ENCODE measurements around the gene SUPT16H.
"Not testable (repeated sequence)": the region's sequence is repeated elsewhere in the genome, so short reads cannot be mapped to it uniquely, and the experiment has no call there.

Gene SUPT16H

DNA sequence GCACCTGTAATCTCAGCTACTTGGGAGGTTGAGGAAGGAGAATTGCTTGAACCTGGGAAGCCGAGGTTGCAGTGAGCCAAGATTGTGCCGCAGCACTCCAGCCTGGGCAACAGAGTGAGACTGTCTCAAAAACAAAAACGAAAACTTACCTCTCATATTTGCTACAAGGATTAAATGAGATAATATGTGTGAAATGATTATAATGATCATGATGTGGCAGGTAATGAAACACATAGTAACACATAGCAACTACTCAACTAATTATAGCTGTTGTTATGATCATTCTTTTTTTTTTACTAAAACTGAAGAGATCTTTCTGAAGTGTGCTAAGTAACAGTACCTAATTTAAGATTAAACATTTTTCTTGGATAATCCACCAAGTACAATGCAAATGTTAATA lies 73.9 kb downstream of the SUPT16H start:
- no peaks in the 10 kb centered on the region for H3K36me3 ChIP-seq
- no peak overlapping the region for H3K4me3 ChIP-seq (ENCODE audit: low read depth in 1 of 2, low read length in 1 of 2)
- no peak overlapping the region for H3K27ac ChIP-seq
- no peaks in the 10 kb centered on the region for H3K9me3 ChIP-seq
- TF ChIP-seq CTCF (IDR thresholded peaks at IDR 0.05), result no peak
- no peaks in the 10 kb centered on the region for H3K27me3 ChIP-seq
- H3K4me1 ChIP-seq (ENCODE audit: control insufficient read depth in 1 of 2, insufficient read depth in 1 of 2, low read depth in 1 of 2, low read length in 1 of 2), result peaks cover 25 to 26% of the 10 kb centered on the region in 2 experiments

- peaks cover 22 to 26% of the 10 kb centered on the region in 2 experiments for H3K4me1 ChIP-seq (ENCODE audit: control insufficient read depth in 1 of 2, insufficient read depth in 1 of 2, low read depth in 1 of 2, low read length in 1 of 2)
- H3K27me3 ChIP-seq, result no peaks in the 10 kb centered on the region
- no peak overlapping the region for H3K27ac ChIP-seq
- H3K36me3 ChIP-seq, result no peaks in the 10 kb centered on the region
- no peak for TF ChIP-seq CTCF (IDR thresholded peaks at IDR 0.05)
- peak overlapping the region; percentile 47 to 52 for H3K4me3 ChIP-seq (ENCODE audit: low read depth in 1 of 2, low read length in 1 of 2)
- H3K9me3 ChIP-seq, result no peaks in the 10 kb centered on the region
These were observed 74.6 kb downstream of the SUPT16H start for GRCh38 chr14:21309238-21309636.

- H3K27me3 ChIP-seq, result no peaks in the 10 kb centered on the region
- no peaks in the 10 kb centered on the region for H3K36me3 ChIP-seq
- peak overlapping the region; percentile 47 to 52 for H3K4me3 ChIP-seq (ENCODE audit: low read depth in 1 of 2, low read length in 1 of 2)
- H3K9me3 ChIP-seq, result no peaks in the 10 kb centered on the region
- H3K4me1 ChIP-seq (ENCODE audit: control insufficient read depth in 1 of 2, insufficient read depth in 1 of 2, low read depth in 1 of 2, low read length in 1 of 2), result peaks cover 16 to 20% of the 10 kb centered on the region in 2 experiments
- no peak for TF ChIP-seq CTCF (IDR thresholded peaks at IDR 0.05)
- H3K27ac ChIP-seq, result peak overlapping the region; percentile 51
These were observed 75.2 kb downstream of the SUPT16H start for GRCh38 chr14:21308479-21309237.

DNA sequence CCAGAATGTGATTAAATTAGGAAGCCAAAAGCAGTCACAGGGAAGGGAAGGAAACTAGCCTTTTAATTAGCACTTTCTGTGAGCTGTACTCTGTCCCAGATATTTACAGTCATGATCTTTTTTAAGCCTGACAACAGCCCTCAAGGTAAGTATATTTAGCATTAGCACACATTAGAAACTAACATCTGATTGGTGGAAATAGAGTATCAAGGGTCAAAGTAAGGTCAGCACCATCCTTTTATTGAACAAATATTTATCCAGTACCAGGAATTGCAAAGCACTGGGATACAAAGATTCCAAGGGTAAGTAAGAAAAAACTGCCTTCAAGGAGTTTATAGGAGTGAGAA lies 75.7 kb downstream of the SUPT16H start:
- H3K4me3 ChIP-seq (ENCODE audit: low read depth in 1 of 2, low read length in 1 of 2), result peak overlapping the region in 1 of 2 experiments; percentile 52
- peak overlapping the region; percentile 51 for H3K27ac ChIP-seq
- H3K9me3 ChIP-seq, result no peaks in the 10 kb centered on the region
- H3K27me3 ChIP-seq, result peaks cover 2% of the 10 kb centered on the region
- no peaks in the 10 kb centered on the region for H3K36me3 ChIP-seq
- peaks cover 11 to 15% of the 10 kb centered on the region in 2 experiments for H3K4me1 ChIP-seq (ENCODE audit: control insufficient read depth in 1 of 2, insufficient read depth in 1 of 2, low read depth in 1 of 2, low read length in 1 of 2)
- TF ChIP-seq CTCF (IDR thresholded peaks at IDR 0.05), result no peak

DNA sequence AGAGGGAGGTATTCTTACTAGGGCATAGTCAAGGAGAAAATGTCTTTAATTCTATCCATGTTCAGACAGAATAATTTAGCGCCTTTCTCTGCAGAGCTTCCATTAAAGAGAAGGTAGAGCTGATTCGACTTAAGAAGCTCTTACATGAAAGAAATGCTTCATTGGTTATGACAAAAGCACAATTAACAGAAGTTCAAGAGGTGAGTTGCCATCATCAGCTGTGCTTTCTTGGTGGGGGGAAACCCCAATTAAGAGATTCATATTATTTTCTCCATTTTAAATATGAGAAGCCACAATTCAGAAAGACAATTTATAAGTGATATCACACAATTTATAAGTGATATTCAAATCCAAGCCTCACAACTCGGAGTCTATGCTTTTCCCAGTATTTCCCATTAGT lies 76.2 kb downstream of the SUPT16H start:
- Histone ChIP-seq H3K36me3 (no peaks in the 10 kb centered on the region), H3K9me3 (no peaks in the 10 kb centered on the region), H3K4me1 (ENCODE audit: control insufficient read depth in 1 of 2, insufficient read depth in 1 of 2, low read depth in 1 of 2, low read length in 1 of 2) (peaks cover 11 to 13% of the 10 kb centered on the region in 2 experiments), H3K4me3 (ENCODE audit: low read depth in 1 of 2, low read length in 1 of 2) (no peak overlapping the region), H3K27ac (no peak overlapping the region), H3K27me3 (peaks cover 7% of the 10 kb centered on the region)
- no peak for TF ChIP-seq CTCF (IDR thresholded peaks at IDR 0.05)

GRCh38 chr14:21302836-21303140 lies 81.0 kb downstream of the SUPT16H start:
- not testable (repeated sequence) for H3K9me3 ChIP-seq; H3K36me3 ChIP-seq; H3K4me3 ChIP-seq (ENCODE audit: low read depth in 1 of 2, low read length in 1 of 2); H3K27ac ChIP-seq; H3K4me1 ChIP-seq (ENCODE audit: control insufficient read depth in 1 of 2, insufficient read depth in 1 of 2, low read depth in 1 of 2, low read length in 1 of 2)
- H3K27me3 ChIP-seq, result peaks cover 44% of the 10 kb centered on the region
